ENCODE data around the gene STK36. TPM values are rescaled to one million over a fixed set of nuclear protein-coding genes. Genes with fewer than 3 reads are reported as not detected.

STK36 gene
- total RNA-seq, 1 donor from 2014 or later, result 15.9 TPM

DNA sequence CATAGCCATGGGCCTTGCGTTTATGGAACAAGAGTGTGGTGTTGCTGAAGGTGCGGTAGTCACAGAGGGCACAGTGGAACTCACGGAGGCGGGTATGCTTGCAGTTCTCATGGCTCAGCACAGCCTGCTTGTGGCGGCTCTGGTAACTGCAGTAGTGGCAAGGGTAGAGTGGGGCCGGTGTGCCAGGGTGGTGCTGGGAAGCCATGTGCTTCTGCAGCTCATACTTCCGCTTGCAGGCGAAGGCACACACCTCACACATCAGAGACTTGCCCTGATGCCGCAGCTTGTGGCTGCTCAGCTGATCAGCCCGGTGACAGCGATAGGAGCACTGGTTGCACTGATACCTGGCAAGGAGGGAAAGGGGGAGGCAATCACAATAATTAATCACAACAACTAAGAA is 27.2 kb upstream of the STK36 start:
- no peak overlapping the region for H3K27ac Mint-ChIP-seq

GRCh38 chr2:218645126-218645525 is 26.8 kb upstream of the STK36 start:
- Mint-ChIP-seq H3K4me1 (ENCODE audit: low read depth) (peaks cover 6% of the 10 kb centered on the region), H3K4me3 (no peak overlapping the region), H3K27me3 (ENCODE audit: insufficient read depth) (no peaks in the 10 kb centered on the region), H3K9me3 (no peaks in the 10 kb centered on the region), H3K36me3 (ENCODE audit: low read depth) (peaks cover 54% of the 10 kb centered on the region), H3K27ac (no peak overlapping the region)
- intact Hi-C loops (cut with micrococcal nuclease), result no loop called here
- no peak for DNase-seq (ENCODE audit: low spot score)

More for the DNA sequence above, 27.2 kb upstream of the STK36 start:
- H3K36me3 Mint-ChIP-seq (ENCODE audit: low read depth), result peaks cover 50% of the 10 kb centered on the region
- peaks cover 6% of the 10 kb centered on the region for H3K4me1 Mint-ChIP-seq (ENCODE audit: low read depth)
- no peak for DNase-seq (ENCODE audit: low spot score)
- intact Hi-C loops (cut with micrococcal nuclease), result no loop called here
- H3K9me3 Mint-ChIP-seq, result no peaks in the 10 kb centered on the region
- no peaks in the 10 kb centered on the region for H3K27me3 Mint-ChIP-seq (ENCODE audit: insufficient read depth)
- H3K4me3 Mint-ChIP-seq, result no peak overlapping the region

- intact Hi-C loops (cut with micrococcal nuclease), result loop anchor here (1.0 kb wide), 3 partner anchors 199 to 376 kb away; no protein-coding TSS in a partner anchor
- Mint-ChIP-seq H3K9me3 (no peaks in the 10 kb centered on the region), H3K27me3 (ENCODE audit: insufficient read depth) (no peaks in the 10 kb centered on the region), H3K4me1 (ENCODE audit: low read depth) (peaks cover 6% of the 10 kb centered on the region), H3K27ac (no peak overlapping the region), H3K36me3 (ENCODE audit: low read depth) (peaks cover 61% of the 10 kb centered on the region), H3K4me3 (no peak overlapping the region)
- peak; percentile 27 for DNase-seq (ENCODE audit: low spot score)
Measured at GRCh38 chr2:218648088-218648786, 23.6 kb upstream of the STK36 start.

DNA sequence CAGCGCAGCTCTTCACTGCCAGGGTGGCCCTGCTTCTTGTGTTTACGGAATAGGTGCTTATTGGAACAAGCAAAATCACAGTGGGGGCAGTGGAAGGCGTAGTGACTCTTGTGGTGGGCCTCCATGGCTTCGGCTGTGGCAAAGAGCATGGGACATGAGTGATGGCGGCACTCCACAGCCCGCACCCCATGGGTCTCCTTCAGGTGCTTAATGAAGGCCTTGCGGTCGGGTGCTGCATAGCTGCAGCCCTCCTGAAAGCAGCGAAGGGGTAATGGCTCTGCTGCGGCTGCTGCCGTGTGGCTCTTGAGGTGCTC is 23.1 kb upstream of the STK36 start:
- no peak overlapping the region for H3K4me3 Mint-ChIP-seq
- H3K4me1 Mint-ChIP-seq (ENCODE audit: low read depth), result peaks cover 6% of the 10 kb centered on the region
- H3K36me3 Mint-ChIP-seq (ENCODE audit: low read depth), result peaks cover 61% of the 10 kb centered on the region
- no peaks in the 10 kb centered on the region for H3K9me3 Mint-ChIP-seq
- no peak for DNase-seq (ENCODE audit: low spot score)
- H3K27ac Mint-ChIP-seq, result no peak overlapping the region
- H3K27me3 Mint-ChIP-seq (ENCODE audit: insufficient read depth), result no peaks in the 10 kb centered on the region
- intact Hi-C loops (cut with micrococcal nuclease), result loop anchor here (1.0 kb wide), 3 partner anchors 199 to 376 kb away; no protein-coding TSS in a partner anchor

GRCh38 chr2:218655751-218656150 is 16.1 kb upstream of the STK36 start:
- Mint-ChIP-seq H3K9me3 (no peaks in the 10 kb centered on the region), H3K27ac (no peak overlapping the region), H3K36me3 (ENCODE audit: low read depth) (peaks cover 29% of the 10 kb centered on the region)

GRCh38 chr2:218658671-218659257 is 13.1 kb upstream of the STK36 start:
- peaks cover 29% of the 10 kb centered on the region for H3K36me3 Mint-ChIP-seq (ENCODE audit: low read depth)

More at GRCh38 chr2:218655751-218656150, 16.1 kb upstream of the STK36 start:
- H3K27me3 Mint-ChIP-seq (ENCODE audit: insufficient read depth), result no peaks in the 10 kb centered on the region
- intact Hi-C loops (cut with micrococcal nuclease), result loop anchor here (5.0 kb wide), 1 partner anchor 438 kb away; the partner anchor contains the start of gene ARPC2
- no peak overlapping the region for H3K4me3 Mint-ChIP-seq
- peaks cover 29% of the 10 kb centered on the region for H3K4me1 Mint-ChIP-seq (ENCODE audit: low read depth)
- no peak for DNase-seq (ENCODE audit: low spot score)

GRCh38 chr2:218659258-218659987 is 12.5 kb upstream of the STK36 start, which contains the start of the genes BCS1L and ZNF142:
Gene BCS1L (plus strand): TSS chr2:218659683. CDS start chr2:218660988, 1,305 bp downstream.
Gene ZNF142 (minus strand): TSS chr2:218659623. CDS start chr2:218656429, 3,194 bp downstream.
- Mint-ChIP-seq H3K4me1 (ENCODE audit: low read depth) (peaks cover 29% of the 10 kb centered on the region), H3K9me3 (no peaks in the 10 kb centered on the region), H3K27ac (peak within 1 kb of the TSS; percentile 97), H3K4me3 (peak within 1 kb of the TSS; percentile 99), H3K36me3 (ENCODE audit: low read depth) (peaks cover 32% of the 10 kb centered on the region), H3K27me3 (ENCODE audit: insufficient read depth) (no peaks in the 10 kb centered on the region)
- intact Hi-C loops (cut with micrococcal nuclease), result loop anchor here (1.0 to 5.0 kb wide), 13 partner anchors 13 to 729 kb away; partner anchors contain the start of genes AAMP, ANKZF1, ARPC2 and ATG9A
- peak; percentile 92 for DNase-seq (ENCODE audit: low spot score)

More at GRCh38 chr2:218658671-218659257, 13.1 kb upstream of the STK36 start:
- peak; percentile 16 for DNase-seq (ENCODE audit: low spot score)
- Mint-ChIP-seq H3K27me3 (ENCODE audit: insufficient read depth) (no peaks in the 10 kb centered on the region), H3K4me1 (ENCODE audit: low read depth) (peaks cover 29% of the 10 kb centered on the region), H3K9me3 (no peaks in the 10 kb centered on the region), H3K4me3 (peak overlapping the region; percentile 99), H3K27ac (peak overlapping the region; percentile 97)
- intact Hi-C loops (cut with micrococcal nuclease), result loop anchor here (1.0 to 5.0 kb wide), 13 partner anchors 14 to 730 kb away; partner anchors contain the start of genes AAMP, ANKZF1, ARPC2 and ATG9A

GRCh38 chr2:218659988-218660358 is 11.9 kb upstream of the STK36 start:
- H3K9me3 Mint-ChIP-seq, result no peaks in the 10 kb centered on the region
- peak overlapping the region; percentile 99 for H3K4me3 Mint-ChIP-seq
- peak overlapping the region; percentile 97 for H3K27ac Mint-ChIP-seq
- H3K4me1 Mint-ChIP-seq (ENCODE audit: low read depth), result peaks cover 29% of the 10 kb centered on the region
- peaks cover 38% of the 10 kb centered on the region for H3K36me3 Mint-ChIP-seq (ENCODE audit: low read depth)
- no peak for DNase-seq (ENCODE audit: low spot score)
- H3K27me3 Mint-ChIP-seq (ENCODE audit: insufficient read depth), result peaks cover under 1% of the 10 kb centered on the region
- intact Hi-C loops (cut with micrococcal nuclease), result loop anchor here (1.0 to 5.0 kb wide), 13 partner anchors 12 to 729 kb away; partner anchors contain the start of genes AAMP, ANKZF1, ARPC2 and ATG9A

- DNase-seq (ENCODE audit: low spot score), result no peak
- peaks cover 1% of the 10 kb centered on the region for H3K27me3 Mint-ChIP-seq (ENCODE audit: insufficient read depth)
- no peak overlapping the region for H3K27ac Mint-ChIP-seq
- peaks cover 36% of the 10 kb centered on the region for H3K36me3 Mint-ChIP-seq (ENCODE audit: low read depth)
- no peaks in the 10 kb centered on the region for H3K9me3 Mint-ChIP-seq
- H3K4me3 Mint-ChIP-seq, result no peak overlapping the region
- intact Hi-C loops (cut with micrococcal nuclease), result no loop called here
- H3K4me1 Mint-ChIP-seq (ENCODE audit: low read depth), result peaks cover 24% of the 10 kb centered on the region
Measured at GRCh38 chr2:218662377-218662776, 9.5 kb upstream of the STK36 start.

DNA sequence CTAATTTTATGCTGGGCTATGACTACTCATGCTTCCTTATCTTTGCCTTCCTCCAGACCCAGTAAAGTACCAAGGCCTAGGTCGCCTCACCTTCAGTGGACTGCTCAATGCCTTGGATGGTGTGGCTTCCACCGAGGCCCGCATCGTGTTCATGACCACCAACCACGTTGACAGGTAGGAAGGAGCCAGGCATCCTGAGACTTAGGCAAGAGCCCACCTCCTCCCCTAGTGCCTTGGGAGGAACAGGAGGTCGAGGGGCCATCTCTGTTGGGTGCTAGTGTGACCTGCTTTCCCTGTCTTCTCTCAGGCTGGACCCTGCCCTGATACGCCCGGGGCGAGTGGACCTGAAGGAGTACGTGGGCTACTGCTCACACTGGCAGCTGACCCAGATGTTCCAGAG is 9.1 kb upstream of the STK36 start:
- no peak for DNase-seq (ENCODE audit: low spot score)
- Mint-ChIP-seq H3K27ac (no peak overlapping the region), H3K27me3 (ENCODE audit: insufficient read depth) (peaks cover 1% of the 10 kb centered on the region), H3K4me3 (no peak overlapping the region), H3K4me1 (ENCODE audit: low read depth) (peaks cover 20% of the 10 kb centered on the region), H3K9me3 (no peaks in the 10 kb centered on the region), H3K36me3 (ENCODE audit: low read depth) (peaks cover 38% of the 10 kb centered on the region)
- intact Hi-C loops (cut with micrococcal nuclease), result no loop called here

- Mint-ChIP-seq H3K27me3 (ENCODE audit: insufficient read depth) (peaks cover 1% of the 10 kb centered on the region), H3K4me3 (no peak overlapping the region), H3K36me3 (ENCODE audit: low read depth) (peaks cover 43% of the 10 kb centered on the region), H3K9me3 (no peaks in the 10 kb centered on the region), H3K4me1 (ENCODE audit: low read depth) (peaks cover 13% of the 10 kb centered on the region), H3K27ac (no peak overlapping the region)
- no peak for DNase-seq (ENCODE audit: low spot score)
- intact Hi-C loops (cut with micrococcal nuclease), result no loop called here
Measured at GRCh38 chr2:218663901-218664300, 8.0 kb upstream of the STK36 start.

DNA sequence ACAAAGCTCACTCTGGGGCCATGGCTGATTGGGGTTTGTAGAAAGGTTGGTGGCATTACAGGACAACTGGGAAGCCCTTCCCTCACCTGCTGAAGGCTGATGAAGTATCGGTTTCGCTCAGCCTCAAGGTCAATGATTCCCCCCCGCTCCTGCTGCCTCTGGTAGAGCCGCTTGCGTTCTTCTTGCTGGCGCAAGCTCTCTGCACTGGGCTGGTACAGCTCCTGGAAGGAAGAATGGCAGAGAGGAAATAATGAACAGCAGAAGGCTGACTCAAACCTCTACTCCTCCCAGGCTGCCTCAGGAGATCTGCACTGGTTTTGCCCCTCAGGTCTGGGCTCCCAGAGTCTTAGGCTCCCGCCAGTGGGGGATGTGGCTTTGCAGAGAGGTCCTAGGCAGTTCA is 7.2 kb upstream of the STK36 start:
- H3K36me3 Mint-ChIP-seq (ENCODE audit: low read depth), result peaks cover 40% of the 10 kb centered on the region
- no peak overlapping the region for H3K4me3 Mint-ChIP-seq
- intact Hi-C loops (cut with micrococcal nuclease), result no loop called here
- no peak overlapping the region for H3K27ac Mint-ChIP-seq
- H3K4me1 Mint-ChIP-seq (ENCODE audit: low read depth), result peaks cover 11% of the 10 kb centered on the region
- DNase-seq (ENCODE audit: low spot score), result no peak
- H3K9me3 Mint-ChIP-seq, result no peaks in the 10 kb centered on the region
- H3K27me3 Mint-ChIP-seq (ENCODE audit: insufficient read depth), result peaks cover 1% of the 10 kb centered on the region

Measured in activated T-helper 1 cell treated with anti-CD3 and anti-CD28 coated beads, Interleukin-12 subunit alpha, Interleukin-12 subunit beta, Interleukin-2, Interleukin-4 antibody, amounts not matched to agents 30 ng/mL and 10 ng/mL and 1 ng/mL, durations not matched to agents 14 hours and 24 hours and 36 hours (primary cell).